Activated B cell treated with CpG ODN at 0.5 μM for 24 hours (primary cell): Measurements from ENCODE around the gene PDXK. TPM values are rescaled to one million over a fixed set of nuclear protein-coding genes. Genes with fewer than 3 reads are reported as not detected.

Source experiments
- ATAC-seq: fragments of 200-7000 bp; cut with Tn5 transposase; one replicate; pipeline ENCODE4 v1.10.0; 2021; ENCODE audit warnings: low read depth, mild to moderate bottlenecking, moderate library complexity
- CTCF ChIA-PET: fragments of 350-600 bp; sonication (Branson Sonifier 250); formaldehyde crosslinking; loops from one replicate; lab custom pipeline; 2021; ENCODE audit warnings: antibody characterized with exemption; lab: Charles Lee
- POLR2A ChIA-PET: fragments of 350-600 bp; sonication (Branson Sonifier 250); formaldehyde crosslinking; loops from one replicate; lab custom pipeline; 2021; ENCODE audit warnings: antibody characterized with exemption; lab: Charles Lee
- DNase-seq: peaks from one replicate; pipeline ENCODE4 v3.0.0; 2022
- H3K27ac Mint-ChIP-seq: one replicate; pipeline ENCODE4 v1.8.0; 2020; ENCODE audit warnings: mixed read lengths
- H3K27me3 Mint-ChIP-seq: one replicate; pipeline ENCODE4 v1.8.0; 2021; ENCODE audit warnings: mixed read lengths
- H3K36me3 Mint-ChIP-seq: one replicate; pipeline ENCODE4 v1.8.0; 2021; ENCODE audit warnings: low read depth, mixed read lengths
- H3K4me1 Mint-ChIP-seq: one replicate; pipeline ENCODE4 v1.8.0; 2021; ENCODE audit warnings: mixed read lengths
- H3K4me3 Mint-ChIP-seq: one replicate; pipeline ENCODE4 v1.8.0; 2020; ENCODE audit warnings: mild to moderate bottlenecking, mixed read lengths
- H3K9me3 Mint-ChIP-seq: one replicate; pipeline ENCODE4 v1.8.0; 2020; ENCODE audit warnings: mixed read lengths
- intact Hi-C: fragments of 100-400 bp; cut with micrococcal nuclease; formaldehyde crosslinking; loops from one replicate; pipeline ENCODE4 v1.15.1; 2024
- total RNA-seq: library from RNA; stranded (reverse); gene quantifications from 2 replicates; pipeline ENCODE4 v1.2.3, GENCODE V29; 2022
- TF ChIP-seq, protein P1 (sequence below): fragments of 200-600 bp; IDR thresholded peaks from one replicate; pipeline ENCODE4 v1.8.0; 2022; ENCODE audit warnings: antibody characterized with exemption, mild to moderate bottlenecking

Gene PDXK
- total RNA-seq, 1 donor from 2014 or later, result 54.2 TPM

DNA sequence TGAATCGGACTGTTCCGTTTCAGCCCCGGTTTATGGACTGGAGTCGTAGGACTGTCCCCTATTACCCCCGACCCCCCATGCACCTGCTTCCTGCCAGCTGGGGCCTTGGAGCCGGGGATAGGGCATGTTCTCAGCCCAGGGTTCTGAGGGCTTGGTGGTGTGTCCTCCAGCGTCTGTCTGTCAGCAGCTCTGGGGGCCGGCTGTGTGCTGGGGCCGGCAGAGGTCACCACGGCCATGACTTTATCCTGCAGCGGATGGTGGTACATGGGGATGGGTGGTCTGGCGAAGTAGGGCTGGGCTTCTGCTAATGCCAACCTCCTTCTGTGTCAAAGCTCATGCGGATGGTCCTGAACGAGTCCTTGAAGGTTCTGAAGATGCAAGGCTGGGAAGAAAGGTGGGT lies 75.9 kb downstream of the PDXK start:
- no peak for DNase-seq
- no peak for ATAC-seq
- intact Hi-C loops, result no loop called here
- H3K36me3 Mint-ChIP-seq, result peaks cover 83% of the 10 kb centered on the region
- ChIA-PET CTCF (no interaction called here), POLR2A (no interaction called here)
- H3K27me3 Mint-ChIP-seq, result no peaks in the 10 kb centered on the region
- peaks cover 16% of the 10 kb centered on the region for H3K4me1 Mint-ChIP-seq
- no peak overlapping the region for H3K4me3 Mint-ChIP-seq
- no peaks in the 10 kb centered on the region for H3K9me3 Mint-ChIP-seq
- TF ChIP-seq, protein P1, sequence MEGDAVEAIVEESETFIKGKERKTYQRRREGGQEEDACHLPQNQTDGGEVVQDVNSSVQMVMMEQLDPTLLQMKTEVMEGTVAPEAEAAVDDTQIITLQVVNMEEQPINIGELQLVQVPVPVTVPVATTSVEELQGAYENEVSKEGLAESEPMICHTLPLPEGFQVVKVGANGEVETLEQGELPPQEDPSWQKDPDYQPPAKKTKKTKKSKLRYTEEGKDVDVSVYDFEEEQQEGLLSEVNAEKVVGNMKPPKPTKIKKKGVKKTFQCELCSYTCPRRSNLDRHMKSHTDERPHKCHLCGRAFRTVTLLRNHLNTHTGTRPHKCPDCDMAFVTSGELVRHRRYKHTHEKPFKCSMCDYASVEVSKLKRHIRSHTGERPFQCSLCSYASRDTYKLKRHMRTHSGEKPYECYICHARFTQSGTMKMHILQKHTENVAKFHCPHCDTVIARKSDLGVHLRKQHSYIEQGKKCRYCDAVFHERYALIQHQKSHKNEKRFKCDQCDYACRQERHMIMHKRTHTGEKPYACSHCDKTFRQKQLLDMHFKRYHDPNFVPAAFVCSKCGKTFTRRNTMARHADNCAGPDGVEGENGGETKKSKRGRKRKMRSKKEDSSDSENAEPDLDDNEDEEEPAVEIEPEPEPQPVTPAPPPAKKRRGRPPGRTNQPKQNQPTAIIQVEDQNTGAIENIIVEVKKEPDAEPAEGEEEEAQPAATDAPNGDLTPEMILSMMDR, result no peak
- H3K27ac Mint-ChIP-seq, result no peak overlapping the region

DNA sequence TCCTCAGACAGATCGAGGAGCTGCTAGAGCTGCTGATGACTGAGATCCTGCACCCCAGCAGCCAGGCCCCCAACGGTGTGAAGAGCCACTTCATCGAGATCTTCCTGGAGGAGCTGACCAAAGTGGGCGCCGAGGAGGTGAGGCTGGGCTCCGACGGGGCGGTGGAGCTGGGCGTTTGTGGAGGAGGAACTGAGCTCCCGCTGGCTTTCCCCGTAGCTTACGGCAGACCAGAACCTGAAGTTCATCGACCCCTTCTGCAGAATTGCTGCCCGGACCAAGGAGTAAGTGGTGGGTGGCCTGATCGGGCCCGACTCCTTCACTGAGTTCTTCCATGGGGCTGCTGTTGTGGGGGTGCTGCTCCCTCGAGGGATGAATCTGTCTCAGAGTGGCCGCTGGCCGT lies 78.5 kb downstream of the PDXK start:
- POLR2A ChIA-PET, result no interaction called here
- TF ChIP-seq, protein P1, result no peak
- no peaks in the 10 kb centered on the region for H3K27me3 Mint-ChIP-seq
- intact Hi-C loops, result no loop called here
- H3K9me3 Mint-ChIP-seq, result no peaks in the 10 kb centered on the region
- peaks cover 96% of the 10 kb centered on the region for H3K36me3 Mint-ChIP-seq
- CTCF ChIA-PET, result no interaction called here
- ATAC-seq (no peak), DNase-seq (no peak)
- H3K4me1 Mint-ChIP-seq, result no peaks in the 10 kb centered on the region
- no peak overlapping the region for H3K27ac Mint-ChIP-seq
- H3K4me3 Mint-ChIP-seq, result no peak overlapping the region

DNA sequence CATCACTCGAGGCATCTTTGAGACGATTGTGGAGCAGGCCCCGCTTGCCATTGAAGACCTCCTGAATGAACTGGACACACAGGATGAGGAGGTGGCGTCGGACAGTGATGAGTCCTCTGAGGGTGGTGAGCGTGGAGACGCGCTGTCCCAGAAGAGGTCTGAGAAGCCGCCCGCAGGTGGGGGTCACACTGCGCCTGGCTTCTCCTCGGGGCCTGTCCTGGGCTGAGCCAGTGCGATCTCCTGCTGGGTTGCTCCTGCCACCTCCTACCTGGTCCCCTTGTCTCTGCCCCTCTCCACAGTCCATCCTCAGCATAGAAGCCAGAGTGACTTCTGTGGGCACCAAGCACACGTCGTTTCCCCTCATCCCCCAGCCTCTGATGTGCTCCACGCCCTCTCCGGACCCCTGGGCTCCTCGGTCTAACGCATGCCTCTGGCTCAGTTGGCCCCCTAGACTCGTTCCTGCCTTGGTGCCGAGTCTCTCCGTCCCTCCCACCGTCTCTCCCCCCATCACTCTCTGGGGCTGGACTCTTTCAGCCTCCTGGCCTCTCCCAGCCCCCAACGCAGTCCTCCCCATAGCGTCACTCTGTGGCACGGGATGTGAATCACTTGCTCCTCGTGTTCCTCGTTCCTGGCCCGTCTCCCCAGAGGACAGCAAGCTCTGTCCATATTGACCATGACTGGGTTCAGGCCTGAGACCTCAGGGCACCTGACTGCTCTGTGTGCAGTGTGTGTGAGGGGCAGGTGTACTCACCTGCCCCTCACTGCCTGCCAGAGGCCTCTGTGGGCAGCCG lies 79.2 kb downstream of the PDXK start:
- Mint-ChIP-seq H3K36me3 (peaks cover 96% of the 10 kb centered on the region), H3K9me3 (no peaks in the 10 kb centered on the region), H3K4me3 (no peak overlapping the region), H3K27me3 (no peaks in the 10 kb centered on the region), H3K27ac (peak overlapping the region; percentile 7), H3K4me1 (peaks cover under 1% of the 10 kb centered on the region)
- POLR2A ChIA-PET, result interaction anchor here (1.0 kb wide), 1 partner anchor 8 kb away, joined by 3 read pairs; no protein-coding TSS in a partner anchor
- ATAC-seq (no peak), DNase-seq (no peak)
- TF ChIP-seq, protein P1, result no peak
- CTCF ChIA-PET, result no interaction called here
- intact Hi-C loops, result no loop called here

DNA sequence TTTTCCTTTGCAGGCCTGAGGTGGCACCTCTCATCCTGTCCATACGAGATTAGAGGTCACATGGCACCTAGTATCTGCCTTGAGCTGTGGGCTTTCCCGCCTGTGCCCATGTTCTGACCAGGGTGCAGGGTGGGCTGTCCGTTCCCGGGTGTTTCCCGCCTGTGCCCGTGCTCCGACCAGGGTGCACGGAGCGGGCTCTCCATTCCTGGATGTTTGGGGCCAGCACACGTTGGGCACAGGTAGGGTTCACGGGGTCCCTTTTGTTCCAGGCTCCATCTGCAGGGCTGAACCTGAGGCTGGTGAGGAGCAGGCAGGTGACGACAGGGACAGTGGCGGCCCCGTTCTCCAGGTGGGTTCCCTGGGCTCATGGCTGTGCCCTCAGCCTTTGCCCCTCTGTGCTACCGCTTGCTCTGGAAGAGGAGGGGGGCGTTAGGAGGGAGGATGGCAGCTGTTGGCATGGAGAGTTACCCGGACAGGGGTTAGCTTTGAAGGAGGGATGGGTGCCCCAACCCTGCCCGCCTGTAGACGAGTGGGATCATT lies 80.4 kb downstream of the PDXK start:
- POLR2A ChIA-PET, result interaction anchor here (0.7 kb wide), 1 partner anchor 22 kb away, joined by 4 read pairs; no protein-coding TSS in a partner anchor
- CTCF ChIA-PET, result no interaction called here
- DNase-seq (no peak), ATAC-seq (no peak)
- Mint-ChIP-seq H3K4me1 (peaks cover 9% of the 10 kb centered on the region), H3K4me3 (no peak overlapping the region), H3K27me3 (no peaks in the 10 kb centered on the region), H3K36me3 (peaks cover 94% of the 10 kb centered on the region), H3K27ac (no peak overlapping the region), H3K9me3 (no peaks in the 10 kb centered on the region)
- intact Hi-C loops, result no loop called here
- TF ChIP-seq, protein P1, result no peak

DNA sequence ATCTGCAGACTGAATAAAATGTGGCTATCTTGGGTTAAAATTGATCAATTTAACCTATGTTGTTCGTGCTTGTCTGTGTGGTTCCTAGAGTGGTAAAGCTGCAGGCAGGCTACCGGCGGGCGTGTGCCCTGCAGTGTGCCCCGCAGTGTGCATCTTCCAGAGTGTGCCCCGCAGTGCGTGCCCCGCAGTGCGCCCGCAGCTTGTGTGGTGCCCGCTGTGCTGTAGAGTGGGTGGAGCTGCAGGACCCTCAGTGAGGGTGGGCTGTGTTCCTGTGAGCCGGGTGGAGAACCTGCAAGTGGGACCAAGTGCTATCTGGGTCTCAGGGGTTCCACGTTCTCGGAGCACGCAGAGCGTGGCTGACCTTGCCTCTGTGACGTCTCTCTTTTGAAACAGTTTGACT lies 81.2 kb downstream of the PDXK start:
- H3K36me3 Mint-ChIP-seq, result peaks cover 87% of the 10 kb centered on the region
- DNase-seq, result no peak
- ATAC-seq, result no peak
- no peak overlapping the region for H3K27ac Mint-ChIP-seq
- H3K9me3 Mint-ChIP-seq, result no peaks in the 10 kb centered on the region
- peaks cover 16% of the 10 kb centered on the region for H3K4me1 Mint-ChIP-seq
- no peak overlapping the region for H3K4me3 Mint-ChIP-seq
- no peaks in the 10 kb centered on the region for H3K27me3 Mint-ChIP-seq
- POLR2A ChIA-PET, result no interaction called here
- intact Hi-C loops, result no loop called here
- TF ChIP-seq, protein P1, result no peak
- CTCF ChIA-PET, result no interaction called here
